GM19043 (cell line): ENCODE measurements around the gene PRKN.

ENCODE experiments used
- ATAC-seq: cut with Tn5 transposase; IDR thresholded peaks from one replicate; pipeline ENCODE4 v1.9.1; 2021; ENCODE audit warnings: low read depth; ENCODE audit not compliant: unreplicated experiment

Gene PRKN

DNA sequence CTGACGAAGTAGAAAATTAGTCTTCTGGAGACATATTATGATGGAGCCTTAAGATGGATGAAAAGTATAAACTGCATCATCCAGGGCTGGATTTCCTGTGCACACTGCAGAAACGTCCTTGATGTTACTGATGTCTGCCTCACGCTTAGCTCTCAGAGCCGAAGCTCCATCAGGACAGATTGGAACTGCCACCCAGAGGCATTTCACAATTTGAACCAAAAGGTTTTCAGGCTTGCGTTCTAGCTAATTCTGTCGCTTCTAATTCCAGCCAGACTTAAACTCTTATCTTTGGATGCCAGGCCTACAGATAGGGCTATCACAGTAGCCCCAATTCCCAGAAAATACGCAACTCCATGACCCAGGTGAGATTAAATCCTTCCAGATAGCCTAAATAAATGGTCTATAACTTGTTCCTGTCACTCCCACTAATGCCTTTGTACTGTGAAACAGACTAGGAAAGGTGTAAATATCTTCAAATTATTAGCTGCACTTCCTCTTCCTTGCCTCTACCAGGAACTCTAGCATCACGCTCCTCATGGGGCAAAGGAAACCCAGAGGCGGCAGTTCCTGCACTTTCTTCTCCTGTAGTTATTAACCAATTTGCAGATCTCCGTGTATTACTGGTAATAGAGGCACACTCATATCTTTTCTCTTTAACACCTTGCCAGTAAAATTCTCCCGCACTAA lies 634.6 kb downstream of the PRKN start:
- ATAC-seq = no peak

DNA sequence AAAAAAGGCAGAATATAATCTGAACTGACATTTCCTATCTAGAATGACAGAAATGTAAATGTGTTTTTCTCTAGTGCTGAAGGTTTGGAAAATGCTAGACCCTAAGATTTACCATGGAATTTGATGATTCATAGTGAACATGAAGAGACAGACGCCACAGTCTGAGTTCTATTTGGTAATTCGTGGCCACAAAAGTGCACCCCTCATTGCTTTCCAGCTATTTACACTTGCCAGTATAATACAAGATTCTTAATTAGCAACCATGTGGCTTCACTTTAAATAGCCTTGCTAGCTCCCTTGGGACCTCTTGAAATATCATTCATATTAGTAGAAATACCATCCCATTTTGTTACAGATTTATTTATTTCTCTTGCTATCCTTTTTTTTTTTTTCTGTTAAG lies 636.8 kb downstream of the PRKN start:
- no peak for ATAC-seq

DNA sequence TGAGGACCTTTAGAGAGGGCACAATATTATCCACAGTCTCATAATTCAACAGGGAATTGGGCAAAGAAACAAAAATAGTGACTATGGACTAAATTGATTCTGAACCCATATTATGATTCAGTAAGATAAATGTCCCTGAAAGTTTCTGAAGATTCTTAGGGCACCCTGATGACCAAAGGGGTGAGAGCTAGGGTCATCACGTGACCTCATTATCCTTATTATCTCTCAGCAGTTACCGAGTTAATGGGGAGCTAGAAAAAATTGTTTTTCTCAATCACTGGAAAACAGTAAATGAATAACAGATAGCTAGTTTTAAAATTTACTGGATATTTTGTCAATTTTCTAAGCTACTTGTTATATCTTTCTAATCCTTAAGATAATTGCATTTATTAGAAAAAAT lies 639.5 kb downstream of the PRKN start:
- no peak for ATAC-seq

- ATAC-seq = no peak
These were observed 642.0 kb downstream of the PRKN start for GRCh38 chr6:162085561-162085960.

- ATAC-seq = no peak
These were observed 645.0 kb downstream of the PRKN start for GRCh38 chr6:162082520-162082919.

- no peak for ATAC-seq
These were observed 648.9 kb downstream of the PRKN start for GRCh38 chr6:162078667-162079066.

GRCh38 chr6:162078126-162078525 lies 649.4 kb downstream of the PRKN start:
- no peak for ATAC-seq

GRCh38 chr6:162076816-162077215 lies 650.8 kb downstream of the PRKN start:
- no peak for ATAC-seq

- no peak for ATAC-seq
These were observed 652.8 kb downstream of the PRKN start for GRCh38 chr6:162074641-162075275.

DNA sequence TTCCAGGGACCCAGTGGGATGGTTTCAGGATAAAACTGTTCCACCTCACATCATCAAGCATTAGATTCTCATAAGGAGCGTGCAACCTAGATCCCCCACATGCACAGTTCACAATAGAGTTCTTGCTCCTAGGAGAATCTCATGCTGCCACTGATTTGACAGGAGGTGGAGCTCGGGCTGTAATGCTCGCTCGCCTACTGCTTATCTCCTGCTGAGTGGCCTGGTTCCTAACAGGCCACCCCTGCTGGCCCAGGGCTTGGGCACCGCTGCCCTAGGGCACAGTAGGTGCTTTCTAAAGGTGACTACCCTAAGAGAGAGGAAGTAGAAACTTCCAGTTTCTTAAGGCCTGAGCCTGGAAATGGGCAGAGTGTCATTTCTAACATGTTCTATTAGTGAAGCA lies 656.9 kb downstream of the PRKN start:
- no peak for ATAC-seq

GRCh38 chr6:162069995-162070394 lies 657.6 kb downstream of the PRKN start:
- no peak for ATAC-seq

DNA sequence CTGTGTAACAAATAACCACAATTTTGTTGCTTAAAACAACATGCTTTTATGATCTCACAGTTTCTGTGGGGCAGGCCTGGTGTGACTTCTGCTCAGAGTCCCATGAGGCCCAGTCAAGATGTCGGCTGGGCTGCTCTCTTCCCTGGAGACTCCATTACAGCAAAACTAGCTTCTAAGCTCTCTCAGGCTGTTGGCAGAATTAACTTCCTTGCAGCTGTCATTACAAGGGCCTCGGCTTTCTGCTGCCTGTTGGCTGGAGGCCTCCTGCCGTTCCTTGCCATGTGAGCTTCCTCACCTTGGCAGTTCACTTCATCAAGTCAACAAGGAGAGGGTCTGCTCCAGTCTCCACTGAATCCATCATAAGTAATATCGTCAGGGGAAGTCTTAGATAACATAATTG lies 659.2 kb downstream of the PRKN start:
- no peak for ATAC-seq

DNA sequence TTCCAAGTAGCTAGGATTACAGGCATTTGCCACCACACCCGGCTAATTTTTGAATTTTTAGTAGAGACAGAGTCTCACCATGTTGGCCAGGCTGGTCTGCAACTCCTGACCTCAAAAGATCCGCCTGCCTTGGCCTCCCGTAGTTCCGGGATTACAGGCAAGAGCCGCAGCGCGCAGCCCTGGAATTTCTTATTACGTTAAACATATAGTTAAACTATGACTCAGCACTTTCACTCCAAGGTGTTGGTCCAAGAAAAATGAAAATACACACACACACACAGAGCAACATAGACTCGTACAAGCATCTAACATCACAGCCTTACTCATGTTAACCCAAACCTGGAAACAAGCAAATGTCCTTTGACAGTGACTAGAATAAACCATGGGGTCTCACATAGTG lies 663.9 kb downstream of the PRKN start:
- ATAC-seq = no peak

- no peak for ATAC-seq
These were observed 669.2 kb downstream of the PRKN start for GRCh38 chr6:162058281-162058875.

DNA sequence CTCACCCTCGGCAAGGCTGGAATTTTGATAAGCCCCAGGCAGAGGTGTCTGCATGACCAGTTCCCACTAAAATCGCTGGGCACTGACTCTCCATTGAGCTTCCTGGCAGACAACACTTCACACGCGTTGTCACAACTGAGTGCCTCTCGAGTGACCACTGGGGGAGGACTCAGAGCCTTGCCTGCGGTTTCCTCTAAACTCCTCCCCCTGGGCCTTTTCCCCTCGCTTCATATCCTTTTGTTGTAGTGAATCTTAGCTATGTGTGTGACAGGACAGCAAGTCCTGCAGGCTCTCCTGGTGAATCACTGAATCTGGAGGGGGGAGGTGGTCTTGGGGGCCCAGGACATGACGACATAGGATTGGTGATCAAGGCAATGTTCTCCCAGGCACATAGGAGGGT lies 670.8 kb downstream of the PRKN start:
- no peak for ATAC-seq

DNA sequence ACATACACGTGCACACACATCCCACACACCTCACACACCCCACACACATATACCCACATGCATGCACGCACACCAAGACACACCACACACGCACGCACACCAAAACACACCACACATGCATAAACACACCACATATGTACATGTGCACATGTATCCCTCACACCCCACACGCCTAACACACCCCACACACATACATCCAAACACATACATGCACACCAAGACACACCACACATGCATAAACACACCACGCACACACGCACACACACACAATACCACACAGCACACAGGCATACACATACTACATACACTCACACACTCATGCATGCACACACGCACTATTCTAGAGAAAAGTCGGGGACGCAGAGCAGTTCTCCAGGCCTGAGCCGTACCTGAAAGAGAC lies 671.5 kb downstream of the PRKN start:
- ATAC-seq = no peak

DNA sequence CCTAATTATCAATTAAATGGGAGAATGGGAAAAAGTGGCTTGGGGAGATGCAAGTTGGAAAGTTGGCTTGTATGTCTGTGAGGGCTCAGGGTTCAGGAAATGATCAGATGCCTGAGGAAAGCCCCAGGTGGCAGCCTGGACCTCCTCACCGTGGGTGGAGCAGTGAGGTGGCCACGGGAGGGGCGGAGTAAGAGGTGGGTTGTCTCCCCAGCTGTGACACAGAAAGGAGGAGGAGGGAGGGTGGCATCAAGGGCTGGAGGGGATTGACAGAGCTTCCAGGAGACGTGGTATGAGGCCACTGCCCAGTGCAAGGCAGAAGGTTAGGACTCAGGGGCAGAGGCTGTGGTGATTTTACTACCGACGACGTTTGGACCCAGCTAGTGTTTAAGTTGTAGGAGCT lies 672.2 kb downstream of the PRKN start:
- no peak for ATAC-seq

DNA sequence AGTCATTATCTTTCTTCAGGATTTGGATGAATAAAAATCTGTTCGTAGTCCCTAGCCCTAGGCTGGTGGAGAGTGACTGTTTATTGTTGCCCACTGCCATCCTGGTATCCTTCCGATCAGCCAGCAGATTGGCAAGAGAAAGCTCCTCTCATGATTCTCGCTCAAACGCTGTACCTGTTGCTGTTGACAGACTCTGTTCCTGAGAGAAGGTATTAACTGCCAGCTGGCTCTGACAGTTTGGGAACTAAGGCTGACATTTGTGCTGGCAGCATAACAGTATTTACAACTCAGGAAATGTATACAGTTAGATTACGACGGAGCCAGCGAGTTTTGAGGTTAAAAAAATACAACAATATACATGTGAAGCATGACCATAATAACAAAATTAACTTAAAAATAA lies 674.5 kb downstream of the PRKN start:
- ATAC-seq = no peak

DNA sequence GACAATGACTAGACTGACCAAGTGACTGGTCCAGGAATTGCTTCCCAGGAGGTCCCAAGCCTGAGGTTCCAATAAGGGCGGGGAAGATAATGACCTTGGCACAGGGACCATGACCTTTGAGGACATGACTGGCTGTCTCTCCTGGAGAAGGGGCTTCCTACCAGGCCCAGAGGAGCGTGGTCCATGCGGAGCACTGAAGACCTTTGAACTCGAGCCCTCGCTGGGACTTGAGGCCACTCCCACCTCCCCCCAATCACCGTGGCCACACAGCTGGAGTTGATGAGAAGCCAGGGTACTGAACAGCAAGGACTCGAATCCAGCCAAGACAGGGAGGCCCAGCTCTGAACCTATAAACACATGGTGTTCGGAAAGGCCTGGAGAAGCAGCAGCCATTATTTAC lies 677.0 kb downstream of the PRKN start:
- ATAC-seq = no peak

DNA sequence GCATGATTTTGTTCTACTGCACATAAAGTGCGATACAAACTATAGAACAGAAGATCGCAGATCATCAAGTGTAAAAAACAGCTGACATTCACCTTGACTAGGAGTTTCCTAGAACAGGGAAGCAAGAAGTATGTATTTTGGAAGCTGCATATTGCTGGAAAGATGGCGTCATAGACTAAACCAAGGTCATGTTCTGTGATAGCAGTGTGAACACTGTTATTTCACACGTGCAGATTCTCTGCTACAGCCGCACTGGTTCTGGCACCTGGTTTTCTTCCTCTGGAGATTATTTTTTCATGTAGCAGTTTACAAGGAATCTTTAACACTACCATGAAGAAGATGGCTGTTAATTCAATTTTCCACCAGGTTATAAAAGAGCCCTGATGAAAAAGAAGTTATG lies 681.2 kb downstream of the PRKN start:
- no peak for ATAC-seq

GRCh38 chr6:162032620-162033019 lies 694.9 kb downstream of the PRKN start:
- no peak for ATAC-seq

DNA sequence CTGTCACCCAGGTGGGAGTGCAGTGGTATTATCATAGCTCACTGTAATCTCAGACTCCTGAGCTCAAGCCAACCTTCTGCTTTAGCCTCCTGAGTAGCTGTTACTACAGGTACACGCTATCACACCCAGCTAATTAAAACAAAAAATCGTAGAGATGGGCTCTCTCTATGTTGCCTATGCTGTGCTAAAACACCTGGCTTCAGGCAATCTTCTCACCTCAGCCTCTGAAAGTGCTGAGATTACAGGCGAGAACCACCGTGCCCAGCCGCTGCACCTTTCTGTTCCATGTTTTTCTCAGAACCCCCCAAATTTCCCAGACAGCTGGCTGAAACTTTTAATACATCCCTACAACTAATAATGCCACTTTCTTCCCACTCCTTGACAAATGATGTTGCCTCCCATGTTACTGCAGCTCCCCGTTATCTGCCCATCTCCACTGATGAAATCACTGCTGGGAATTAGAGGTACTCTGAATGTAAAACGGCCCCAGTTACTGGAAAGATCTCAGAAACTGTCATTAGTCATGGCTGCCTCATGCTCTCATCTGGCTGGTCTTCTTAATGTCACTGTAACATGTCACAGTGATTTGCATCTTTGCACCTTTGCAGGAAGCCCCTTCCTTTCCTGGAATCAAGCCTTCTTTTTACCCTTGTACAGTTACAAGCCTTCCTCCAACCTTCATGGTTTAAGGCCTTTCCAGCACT lies 697.5 kb downstream of the PRKN start:
- no peak for ATAC-seq
